ENCODE results near the gene KCNQ5.
"Not testable (repeated sequence)": the region's sequence is repeated elsewhere in the genome, so short reads cannot be mapped to it uniquely, and the experiment has no call there.

The KCNQ5 gene

GRCh38 chr6:72892901-72893300, 271.0 kb downstream of the KCNQ5 start:
- no peaks in the 10 kb centered on the region for H3K79me2 ChIP-seq (ENCODE audit: insufficient read depth, low read length)
- no peak overlapping the region for H3K27ac ChIP-seq (ENCODE audit: low read depth, low read length, poor library complexity, severe bottlenecking)

GRCh38 chr6:72894091-72894490, 272.2 kb downstream of the KCNQ5 start:
- no peaks in the 10 kb centered on the region for H3K27me3 ChIP-seq (ENCODE audit: insufficient read depth, low read length)

More at GRCh38 chr6:72892901-72893300, 271.0 kb downstream of the KCNQ5 start:
- no peaks in the 10 kb centered on the region for H3K4me1 ChIP-seq (ENCODE audit: insufficient read depth, low read length, severe bottlenecking)
- TF ChIP-seq CTCF (IDR thresholded peaks at IDR 0.05; ENCODE audit: low read length) (no peak), EZH2 (IDR thresholded peaks at IDR 0.05; ENCODE audit: borderline replicate concordance, low read length) (no peak)
- no peak overlapping the region for H3K4me2 ChIP-seq (ENCODE audit: low read length)
- H3F3A ChIP-seq (ENCODE audit: insufficient read depth, low read length): 0 out of 2 replicates have a peak, but pooled peaks cover 3% of the 10 kb centered on the region
- no peaks in the 10 kb centered on the region for H4K20me1 ChIP-seq (ENCODE audit: insufficient read depth, low read length)
- H2AFZ ChIP-seq (ENCODE audit: low read length): no peak overlapping the region
- H3K9me3 ChIP-seq (ENCODE audit: low read length): no peaks in the 10 kb centered on the region
- no peaks in the 10 kb centered on the region for H3K9me2 ChIP-seq (ENCODE audit: low read depth, low read length)
- no peaks in the 10 kb centered on the region for H3K27me3 ChIP-seq (ENCODE audit: insufficient read depth, low read length)
- H3K36me3 ChIP-seq (ENCODE audit: insufficient read depth, low read length): no peaks in the 10 kb centered on the region; the same call in 1 of the 2 replicates
- no peak overlapping the region for H3K4me3 ChIP-seq (ENCODE audit: low read depth, low read length, poor library complexity, severe bottlenecking)
- no peak overlapping the region for H3K9ac ChIP-seq (ENCODE audit: low read length)

GRCh38 chr6:72898313-72898712, 276.4 kb downstream of the KCNQ5 start:
- not testable (repeated sequence) for H3K27ac ChIP-seq (ENCODE audit: low read depth, low read length, poor library complexity, severe bottlenecking); H4K20me1 ChIP-seq (ENCODE audit: insufficient read depth, low read length); H3K4me3 ChIP-seq (ENCODE audit: low read depth, low read length, poor library complexity, severe bottlenecking); H3K79me2 ChIP-seq (ENCODE audit: insufficient read depth, low read length); H3K4me1 ChIP-seq (ENCODE audit: insufficient read depth, low read length, severe bottlenecking); H3K9me2 ChIP-seq (ENCODE audit: low read depth, low read length); H3K27me3 ChIP-seq (ENCODE audit: insufficient read depth, low read length); H3K9ac ChIP-seq (ENCODE audit: low read length); H3F3A ChIP-seq (ENCODE audit: insufficient read depth, low read length); H3K36me3 ChIP-seq (ENCODE audit: insufficient read depth, low read length); H2AFZ ChIP-seq (ENCODE audit: low read length); H3K4me2 ChIP-seq (ENCODE audit: low read length); H3K9me3 ChIP-seq (ENCODE audit: low read length)

More at GRCh38 chr6:72894091-72894490, 272.2 kb downstream of the KCNQ5 start:
- TF ChIP-seq EZH2 (IDR thresholded peaks at IDR 0.05; ENCODE audit: borderline replicate concordance, low read length) (no peak), CTCF (IDR thresholded peaks at IDR 0.05; ENCODE audit: low read length) (no peak)
- Histone ChIP-seq H3K27ac (ENCODE audit: low read depth, low read length, poor library complexity, severe bottlenecking) (no peak overlapping the region), H3K4me1 (ENCODE audit: insufficient read depth, low read length, severe bottlenecking) (no peaks in the 10 kb centered on the region), H3K4me3 (ENCODE audit: low read depth, low read length, poor library complexity, severe bottlenecking) (no peak overlapping the region), H3K9ac (ENCODE audit: low read length) (no peak overlapping the region), H3K9me3 (ENCODE audit: low read length) (no peaks in the 10 kb centered on the region), H3K4me2 (ENCODE audit: low read length) (no peak overlapping the region), H3K79me2 (ENCODE audit: insufficient read depth, low read length) (no peaks in the 10 kb centered on the region), H4K20me1 (ENCODE audit: insufficient read depth, low read length) (no peaks in the 10 kb centered on the region), H3F3A (ENCODE audit: insufficient read depth, low read length) (no peaks in the 10 kb centered on the region), H3K36me3 (ENCODE audit: insufficient read depth, low read length) (no peaks in the 10 kb centered on the region; the same call in 1 of the 2 replicates), H2AFZ (ENCODE audit: low read length) (no peak overlapping the region), H3K9me2 (ENCODE audit: low read depth, low read length) (no peaks in the 10 kb centered on the region)

- Histone ChIP-seq H3K9me2 (ENCODE audit: low read depth, low read length) (no peaks in the 10 kb centered on the region), H3K36me3 (ENCODE audit: insufficient read depth, low read length) (no peaks in the 10 kb centered on the region), H3F3A (ENCODE audit: insufficient read depth, low read length) (no peaks in the 10 kb centered on the region; the same call in 1 of the 2 replicates), H3K9ac (ENCODE audit: low read length) (no peak overlapping the region), H2AFZ (ENCODE audit: low read length) (no peak overlapping the region), H4K20me1 (ENCODE audit: insufficient read depth, low read length) (no peaks in the 10 kb centered on the region), H3K27ac (ENCODE audit: low read depth, low read length, poor library complexity, severe bottlenecking) (no peak overlapping the region), H3K4me2 (ENCODE audit: low read length) (no peak overlapping the region), H3K4me3 (ENCODE audit: low read depth, low read length, poor library complexity, severe bottlenecking) (no peak overlapping the region), H3K4me1 (ENCODE audit: insufficient read depth, low read length, severe bottlenecking) (no peaks in the 10 kb centered on the region), H3K79me2 (ENCODE audit: insufficient read depth, low read length) (peaks cover 16% of the 10 kb centered on the region), H3K27me3 (ENCODE audit: insufficient read depth, low read length) (no peaks in the 10 kb centered on the region), H3K9me3 (ENCODE audit: low read length) (no peaks in the 10 kb centered on the region)
- TF ChIP-seq EZH2 (IDR thresholded peaks at IDR 0.05; ENCODE audit: borderline replicate concordance, low read length) (no peak), CTCF (IDR thresholded peaks at IDR 0.05; ENCODE audit: low read length) (no peak)
These were observed 284.0 kb downstream of the KCNQ5 start for GRCh38 chr6:72905705-72906478.
